Endothelial cell of umbilical vein (primary cell): ENCODE results near the gene EMP3. TPM values are rescaled to one million over a fixed set of nuclear protein-coding genes. Genes with fewer than 3 reads are reported as not detected.

Experiments
- BruUV-seq: library from RNA; stranded (reverse); fragments of 400-500 nt; replicated peaks from 2 replicates; lab custom pipeline; 2021; lab: Mats Ljungman, UMichigan
- CTCF ChIA-PET: fragments of 300-600, 350-600 bp; sonication (Branson Sonifier 250); formaldehyde crosslinking; loops from one replicate; lab custom pipeline; 2021; ENCODE audit warnings: antibody characterized with exemption, inconsistent platforms; lab: Charles Lee
- POLR2A ChIA-PET: fragments of 300-600, 350-600 bp; sonication (Branson Sonifier 250); formaldehyde crosslinking; loops from one replicate; lab custom pipeline; 2021; ENCODE audit warnings: antibody characterized with exemption, inconsistent platforms; lab: Charles Lee
- DNase-seq: peaks from one replicate; pipeline ENCODE4 v3.0.0-alpha.2; 2011; ENCODE audit warnings: low read depth, low spot score
- FAIRE-seq: peaks from 2 replicates; lab custom pipeline; 2011; peaks lifted over from hg19 to GRCh38; lab: Jason Lieb, UNC
- H2AFZ ChIP-seq: 2 replicates; pipeline ENCODE4 v1.6.0; 2012; ENCODE audit warnings: low read depth, low read length, control low read depth, inconsistent platforms
- H3K27ac ChIP-seq: 2 replicates; pipeline ENCODE4 v1.5.1; 2011; ENCODE audit warnings: low read depth, mild to moderate bottlenecking, control low read depth, low read length, moderate library complexity; ENCODE audit not compliant: insufficient read depth
- H3K27me3 ChIP-seq, 2 experiments: 2 replicates each; pipeline versions ENCODE4 v1.6.0 to v1.6.1; 2011; ENCODE audit warnings: low read length in 2 of 2, mixed read lengths in 1 of 2; ENCODE audit not compliant: control insufficient read depth in 2 of 2, insufficient read depth in 2 of 2
- H3K36me3 ChIP-seq, 2 experiments: 2 replicates in 1 of 2; 3 replicates in 1 of 2; pipeline ENCODE4 v1.5.1; 2011; ENCODE audit warnings: low read length in 2 of 2, mild to moderate bottlenecking in 1 of 2, moderate library complexity in 1 of 2; ENCODE audit not compliant: control insufficient read depth in 2 of 2, insufficient read depth in 2 of 2; ENCODE audit errors: extremely low read depth in 1 of 2
- H3K4me1 ChIP-seq: 3 replicates; pipeline ENCODE4 v1.5.1; 2011; ENCODE audit warnings: mild to moderate bottlenecking, low read length; ENCODE audit not compliant: control insufficient read depth, insufficient read depth; ENCODE audit errors: extremely low read depth
- H3K4me2 ChIP-seq: 2 replicates; pipeline ENCODE4 v1.6.1; 2011; ENCODE audit warnings: low read length, control low read depth, mixed read lengths; ENCODE audit not compliant: insufficient read depth
- H3K4me3 ChIP-seq, 3 experiments: fragments of 200-600 bp in 1 of 3; sonication (generic), shearing (Covaris generic) in 1 of 3; replicated peaks in 1 of 3; 2 replicates each; pipeline ENCODE4 v1.5.1; 2011 to 2016; ENCODE audit warnings: control low read depth in 3 of 3, low read length in 3 of 3, mild to moderate bottlenecking in 2 of 3, inconsistent platforms in 1 of 3, low read depth in 1 of 3, moderate library complexity in 1 of 3; ENCODE audit not compliant: insufficient read depth in 1 of 3
- H3K79me2 ChIP-seq: 2 replicates; pipeline ENCODE4 v1.6.0; 2012; ENCODE audit warnings: low read length, inconsistent platforms; ENCODE audit not compliant: control insufficient read depth, insufficient read depth
- H3K9ac ChIP-seq: replicated peaks from 2 replicates; pipeline ENCODE3; 2011; ENCODE audit warnings: low read length, control low read depth; ENCODE audit not compliant: insufficient read depth; ENCODE audit errors: extremely low read depth
- H3K9me1 ChIP-seq: replicated peaks from 3 replicates; pipeline ENCODE4 v1.6.0; 2011; ENCODE audit warnings: mild to moderate bottlenecking, low read length; ENCODE audit not compliant: control insufficient read depth, insufficient read depth; ENCODE audit errors: extremely low read depth
- H3K9me3 ChIP-seq: replicated peaks from 2 replicates; pipeline ENCODE4 v1.5.1; 2012; ENCODE audit warnings: low read length, inconsistent platforms; ENCODE audit not compliant: control insufficient read depth, insufficient read depth
- H4K20me1 ChIP-seq: replicated peaks from 2 replicates; pipeline ENCODE3; 2011; ENCODE audit warnings: mild to moderate bottlenecking, low read length; ENCODE audit not compliant: control insufficient read depth, insufficient read depth; ENCODE audit errors: extremely low read depth
- CTCF ChIP-seq, 2 donors: IDR thresholded peaks; 1 replicate in 1 of 2; 2 replicates in 1 of 2; pipeline ENCODE4 v1.5.1; 2011; ENCODE audit warnings: low read length in 2 of 2, mild to moderate bottlenecking in 2 of 2, moderate library complexity in 2 of 2, control low read depth in 1 of 2, inconsistent platforms in 1 of 2, low read depth in 1 of 2; ENCODE audit not compliant: insufficient read depth in 1 of 2; ENCODE audit errors: extremely low read depth in 1 of 2
- FOS ChIP-seq: IDR thresholded peaks from 2 replicates; pipeline ENCODE4 v1.6.1; 2011; ENCODE audit warnings: mild to moderate bottlenecking, low read length, moderate library complexity, borderline replicate concordance; ENCODE audit not compliant: insufficient read depth
- GATA2 ChIP-seq: IDR thresholded peaks from 2 replicates; pipeline ENCODE4 v1.7.0; 2011; ENCODE audit warnings: low read depth, mild to moderate bottlenecking, moderate library complexity, mixed read lengths, low read length; ENCODE audit not compliant: insufficient read length, insufficient read depth
- JUN ChIP-seq: IDR thresholded peaks from 2 replicates; pipeline ENCODE4 v1.6.1; 2011; ENCODE audit warnings: borderline replicate concordance, low read depth; ENCODE audit not compliant: insufficient read length, insufficient read depth
- MYC ChIP-seq: IDR thresholded peaks from one replicate; pipeline ENCODE4 v1.6.1; 2011; ENCODE audit warnings: mild to moderate bottlenecking, low read depth, low read length
- POLR2A ChIP-seq: IDR thresholded peaks from 2 replicates; pipeline ENCODE4 v1.6.1; 2012; ENCODE audit warnings: low read depth, mild to moderate bottlenecking, control low read depth, low read length
- POLR2AphosphoS5 ChIP-seq: IDR thresholded peaks from 2 replicates; pipeline ENCODE4 v1.6.1; 2012; ENCODE audit warnings: low read depth, mild to moderate bottlenecking, control low read depth, low read length, moderate library complexity; ENCODE audit not compliant: insufficient read depth
- dilution Hi-C: fragments of 300-500 bp; cut with MboI; formaldehyde crosslinking; loops from one replicate; pipeline ENCODE4 v1.15.0; 2019; ENCODE audit warnings: low sequenced_read_pairs; ENCODE audit not compliant: extremely low pct_ligation_motif_present
- intact Hi-C: fragments of 100-400 bp; cut with micrococcal nuclease; formaldehyde crosslinking; loops from one replicate; pipeline ENCODE4 v1.10.0; 2022
- polyA plus RNA-seq, 4 experiments: library from polyadenylated mRNA; depleted of rRNA in 3 of 4; stranded (reverse) in 3 of 4; unstranded in 1 of 4; fragments of >200 nt; gene quantifications; 2 replicates each; pipeline versions ENCODE4 v1.2.1 to v1.2.3, GENCODE V29; 2011 to 2012; ENCODE audit warnings: missing spikeins in 1 of 4
- total RNA-seq: library from RNA; stranded (reverse); gene quantifications from 2 replicates; pipeline ENCODE4 v1.2.3, GENCODE V29; 2021
- TF ChIP-seq, protein P1 (sequence below): IDR thresholded peaks from 2 replicates; pipeline ENCODE4 v1.6.1; 2011; ENCODE audit not compliant: insufficient read depth, insufficient read length

EMP3 gene
- total and polyA plus RNA-seq, 2 donors (not counting 3 experiments of a cell fraction or from before 2014, with no cell fraction given), result 127 to 406 TPM

- H3K27me3 ChIP-seq, result peaks cover 0 to 2% of the 10 kb centered on the region in 2 experiments
- no peak overlapping the region for H3K9ac ChIP-seq
- H3K4me1 ChIP-seq, result no peaks in the 10 kb centered on the region
- no peak overlapping the region for H2AFZ ChIP-seq
- no peak for DNase-seq
- H3K9me1 ChIP-seq, result no peaks in the 10 kb centered on the region
- H3K27ac ChIP-seq, result no peak overlapping the region
- FAIRE-seq, result no peak
- TF ChIP-seq POLR2A (no peak), CTCF (IDR thresholded peaks at IDR 0.05; ENCODE audit: extremely low read depth in 1 of 2, insufficient read depth in 1 of 2, low read depth in 1 of 2, low read length in 2 of 2) (no peak), FOS (no peak), JUN (no peak), MYC (no peak), POLR2AphosphoS5 (no peak), GATA2 (no peak)
- TF ChIP-seq, protein P1, sequence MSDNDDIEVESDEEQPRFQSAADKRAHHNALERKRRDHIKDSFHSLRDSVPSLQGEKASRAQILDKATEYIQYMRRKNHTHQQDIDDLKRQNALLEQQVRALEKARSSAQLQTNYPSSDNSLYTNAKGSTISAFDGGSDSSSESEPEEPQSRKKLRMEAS, result no peak
- no peaks in the 10 kb centered on the region for H3K79me2 ChIP-seq
- H3K36me3 ChIP-seq, result no peaks in the 10 kb centered on the region
- no peaks in the 10 kb centered on the region for H3K9me3 ChIP-seq
- no peak overlapping the region for H3K4me2 ChIP-seq
- H4K20me1 ChIP-seq, result no peaks in the 10 kb centered on the region
- intact Hi-C loops (no loop called here), dilution Hi-C loops (no loop called here)
- CTCF ChIA-PET, result interaction anchor here (2.2 kb wide), 1 partner anchor 16 kb away, joined by 7 read pairs; no protein-coding TSS in a partner anchor
- H3K4me3 ChIP-seq, result no peak overlapping the region
- POLR2A ChIA-PET, result no interaction called here
- BruUV-seq, result no TSS peak
These were observed 27.4 kb upstream of the EMP3 start for GRCh38 chr19:48297975-48298374.
